ENCODE results near the gene STUM.

DNA sequence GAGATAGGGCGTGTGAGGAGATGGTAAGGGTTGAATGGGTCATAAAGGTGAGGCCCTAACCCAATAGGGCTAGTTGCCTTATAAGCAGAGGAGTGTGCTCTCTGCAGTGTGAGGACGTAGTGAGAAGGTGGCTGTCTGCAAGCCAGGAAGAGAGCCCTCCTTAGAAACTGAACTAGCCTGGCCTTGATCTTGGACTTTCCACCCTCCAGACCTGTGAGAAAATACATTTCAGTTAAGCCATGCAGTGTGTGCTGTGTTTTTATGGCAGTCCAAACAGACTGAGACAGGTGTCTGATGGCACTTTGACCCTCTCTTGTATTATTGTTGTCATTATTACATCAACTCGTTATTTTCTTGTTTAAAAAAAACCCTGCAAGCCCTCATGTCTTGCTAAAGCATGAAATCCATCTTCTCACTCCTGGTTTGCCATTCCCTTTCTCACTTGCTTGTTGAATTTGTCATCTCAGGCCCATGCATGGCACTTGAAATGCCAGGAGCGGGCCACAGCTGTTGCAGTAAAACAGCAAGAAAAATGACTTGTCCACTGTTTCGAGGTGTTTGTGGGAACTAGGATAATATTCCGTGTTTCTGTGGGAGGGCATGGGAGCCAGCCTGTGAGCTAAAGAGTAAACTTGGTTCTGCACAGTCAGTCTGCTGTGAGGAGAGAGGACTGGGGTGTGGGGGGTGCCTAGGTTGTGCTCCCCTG lies 78.6 kb downstream of the STUM start:
- TF ChIP-seq, protein P1, sequence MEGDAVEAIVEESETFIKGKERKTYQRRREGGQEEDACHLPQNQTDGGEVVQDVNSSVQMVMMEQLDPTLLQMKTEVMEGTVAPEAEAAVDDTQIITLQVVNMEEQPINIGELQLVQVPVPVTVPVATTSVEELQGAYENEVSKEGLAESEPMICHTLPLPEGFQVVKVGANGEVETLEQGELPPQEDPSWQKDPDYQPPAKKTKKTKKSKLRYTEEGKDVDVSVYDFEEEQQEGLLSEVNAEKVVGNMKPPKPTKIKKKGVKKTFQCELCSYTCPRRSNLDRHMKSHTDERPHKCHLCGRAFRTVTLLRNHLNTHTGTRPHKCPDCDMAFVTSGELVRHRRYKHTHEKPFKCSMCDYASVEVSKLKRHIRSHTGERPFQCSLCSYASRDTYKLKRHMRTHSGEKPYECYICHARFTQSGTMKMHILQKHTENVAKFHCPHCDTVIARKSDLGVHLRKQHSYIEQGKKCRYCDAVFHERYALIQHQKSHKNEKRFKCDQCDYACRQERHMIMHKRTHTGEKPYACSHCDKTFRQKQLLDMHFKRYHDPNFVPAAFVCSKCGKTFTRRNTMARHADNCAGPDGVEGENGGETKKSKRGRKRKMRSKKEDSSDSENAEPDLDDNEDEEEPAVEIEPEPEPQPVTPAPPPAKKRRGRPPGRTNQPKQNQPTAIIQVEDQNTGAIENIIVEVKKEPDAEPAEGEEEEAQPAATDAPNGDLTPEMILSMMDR (optimal IDR thresholded peaks at IDR 0.05 in 1 of 3, IDR thresholded peaks at IDR 0.05 in 1 of 3, conservative IDR thresholded peaks at IDR 0.05 in 1 of 3; ENCODE audit: extremely low read depth in 1 of 3, insufficient read depth in 2 of 3, low read length in 3 of 3), result no peak
- TF ChIP-seq EZH2 (IDR thresholded peaks at IDR 0.05; ENCODE audit: low read length), result no peak

Data from keratinocyte (primary cell).